ENCODE data around the gene SAPCD2.
"Not testable (repeated sequence)": the region's sequence is repeated elsewhere in the genome, so short reads cannot be mapped to it uniquely, and the experiment has no call there.

The SAPCD2 gene

DNA sequence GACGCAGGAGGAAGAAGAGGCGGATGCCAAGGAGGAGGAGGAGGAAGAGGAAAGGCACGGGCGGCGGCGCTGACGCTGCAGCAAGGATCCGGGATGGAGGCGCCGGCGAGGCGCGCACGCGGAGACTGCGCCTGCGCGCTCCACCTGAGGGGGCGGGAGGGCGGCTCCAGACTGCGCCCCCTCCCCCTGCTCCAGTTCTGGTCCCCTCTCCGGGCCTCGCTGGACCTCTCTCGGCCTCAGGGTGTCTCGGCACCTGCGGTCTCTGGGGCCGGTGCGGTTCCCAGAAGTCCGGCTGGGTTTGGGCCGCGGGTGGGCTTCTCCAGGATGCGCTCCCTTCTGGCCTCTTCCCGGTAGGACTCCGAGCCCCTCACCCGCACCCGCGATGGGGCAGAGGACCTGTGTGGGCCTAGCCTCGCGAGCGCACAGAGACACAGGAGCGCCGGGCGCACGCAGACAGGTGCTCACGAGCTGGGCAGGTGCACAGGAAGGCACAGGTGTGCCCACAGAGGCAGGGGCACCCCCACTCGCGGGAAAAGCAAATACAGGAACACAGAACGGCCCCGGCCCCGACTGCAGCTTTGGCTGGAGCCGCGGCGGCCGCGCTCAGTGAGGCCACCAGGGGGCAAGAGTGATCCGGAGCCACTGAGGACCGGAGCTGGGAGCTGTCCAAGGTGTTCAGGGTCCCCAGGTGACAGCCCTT, 24.1 kb downstream of the SAPCD2 start, which contains the start of gene NPDC1:
Gene NPDC1 (minus strand): TSS at position 90 of the 700 bp plus-strand sequence. CDS start 188 bp downstream, outside the sequence.
- peak; percentile 64 for DNase-seq

DNA sequence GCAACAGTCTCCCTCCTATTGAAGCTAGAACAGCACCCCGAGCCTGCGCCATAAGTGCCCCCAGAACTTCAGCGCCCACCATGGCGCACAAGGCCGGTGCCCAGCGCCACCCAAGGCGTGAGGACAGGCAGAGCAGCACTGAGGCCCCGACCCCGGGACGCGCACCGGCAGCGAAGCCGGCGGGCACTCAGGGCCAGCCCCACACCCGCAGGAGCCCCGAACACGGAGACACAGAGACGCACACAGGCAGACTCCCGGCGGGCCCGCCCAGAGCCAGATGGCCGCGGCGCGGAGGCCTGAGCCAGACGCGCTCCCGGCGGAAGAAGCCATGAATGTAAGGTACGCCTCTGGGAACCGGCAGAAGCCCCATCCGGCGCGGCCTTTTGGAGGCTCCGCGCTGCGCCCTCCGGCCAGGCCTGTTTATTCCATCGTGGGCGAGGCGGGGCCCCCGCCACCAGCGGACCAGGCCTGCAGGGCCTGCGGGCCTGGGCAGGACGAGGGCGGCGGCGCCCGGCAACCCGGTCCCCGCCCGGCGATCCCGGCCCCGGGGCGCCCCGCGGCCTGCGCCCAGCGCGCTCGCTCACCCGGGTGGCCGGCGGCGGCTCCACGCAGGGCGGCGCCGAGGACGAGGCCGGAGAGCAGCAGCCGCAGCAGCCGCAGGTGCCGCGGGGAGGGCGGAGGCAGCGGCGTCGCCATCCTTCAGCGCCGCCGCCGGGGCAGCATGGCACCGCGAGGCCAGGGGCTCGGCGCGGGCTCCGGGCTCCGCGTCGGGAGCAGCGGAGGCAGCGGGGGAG, 24.9 kb downstream of the SAPCD2 start:
- no peak for DNase-seq

DNA sequence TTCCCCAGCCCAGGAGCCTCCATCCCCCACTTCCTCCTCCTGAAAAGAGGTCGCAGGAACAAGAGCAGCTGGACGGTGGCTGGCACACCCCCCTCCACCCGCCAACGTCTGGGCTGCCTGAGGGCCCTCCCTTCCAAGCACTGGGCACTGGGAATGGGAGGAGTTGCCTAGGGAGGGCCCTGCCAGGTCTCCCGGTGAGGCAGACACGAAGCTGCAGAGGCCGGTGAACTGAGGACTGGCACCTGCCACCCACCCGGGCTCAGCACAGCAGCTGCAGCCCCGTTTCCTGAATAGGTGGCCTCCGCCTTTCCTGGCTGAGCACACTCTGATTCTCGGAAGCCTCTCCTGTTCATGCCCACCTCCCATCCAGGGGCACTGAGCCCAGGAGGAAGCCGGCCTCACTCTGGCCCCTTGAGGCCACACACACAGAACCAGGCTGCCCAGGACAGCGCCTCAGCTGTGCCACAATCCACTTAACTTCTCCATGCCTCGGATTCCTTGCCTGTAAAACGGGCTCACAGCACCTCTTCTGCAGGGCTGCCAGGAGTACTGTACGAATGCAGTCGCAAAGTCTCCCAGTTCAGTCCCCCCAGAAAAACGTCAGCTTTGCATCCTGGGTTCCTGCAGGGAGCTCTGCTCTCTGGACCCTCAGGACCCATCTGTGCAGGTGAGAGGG, 25.7 kb downstream of the SAPCD2 start:
- peak; percentile 78 for DNase-seq

DNA sequence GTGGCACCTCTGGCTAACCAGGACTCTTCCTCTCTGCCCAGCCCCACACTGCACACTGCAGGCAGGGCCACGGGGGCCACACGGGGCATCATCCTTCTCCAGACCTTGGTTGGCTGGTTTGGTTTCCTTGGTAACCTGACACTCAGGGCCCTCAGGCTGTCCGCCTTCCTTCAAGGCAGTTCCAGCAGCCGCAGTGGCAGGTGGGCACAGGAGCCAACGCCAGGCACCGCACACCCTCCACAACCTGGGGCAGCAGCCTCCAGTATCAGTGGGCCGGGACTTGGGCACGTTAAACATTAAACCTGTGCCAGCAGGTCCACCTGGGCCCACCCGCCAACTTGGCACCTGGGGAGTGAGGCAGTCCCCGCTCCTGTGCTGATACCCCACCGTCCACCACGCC, 26.3 kb downstream of the SAPCD2 start:
- DNase-seq = no peak

DNA sequence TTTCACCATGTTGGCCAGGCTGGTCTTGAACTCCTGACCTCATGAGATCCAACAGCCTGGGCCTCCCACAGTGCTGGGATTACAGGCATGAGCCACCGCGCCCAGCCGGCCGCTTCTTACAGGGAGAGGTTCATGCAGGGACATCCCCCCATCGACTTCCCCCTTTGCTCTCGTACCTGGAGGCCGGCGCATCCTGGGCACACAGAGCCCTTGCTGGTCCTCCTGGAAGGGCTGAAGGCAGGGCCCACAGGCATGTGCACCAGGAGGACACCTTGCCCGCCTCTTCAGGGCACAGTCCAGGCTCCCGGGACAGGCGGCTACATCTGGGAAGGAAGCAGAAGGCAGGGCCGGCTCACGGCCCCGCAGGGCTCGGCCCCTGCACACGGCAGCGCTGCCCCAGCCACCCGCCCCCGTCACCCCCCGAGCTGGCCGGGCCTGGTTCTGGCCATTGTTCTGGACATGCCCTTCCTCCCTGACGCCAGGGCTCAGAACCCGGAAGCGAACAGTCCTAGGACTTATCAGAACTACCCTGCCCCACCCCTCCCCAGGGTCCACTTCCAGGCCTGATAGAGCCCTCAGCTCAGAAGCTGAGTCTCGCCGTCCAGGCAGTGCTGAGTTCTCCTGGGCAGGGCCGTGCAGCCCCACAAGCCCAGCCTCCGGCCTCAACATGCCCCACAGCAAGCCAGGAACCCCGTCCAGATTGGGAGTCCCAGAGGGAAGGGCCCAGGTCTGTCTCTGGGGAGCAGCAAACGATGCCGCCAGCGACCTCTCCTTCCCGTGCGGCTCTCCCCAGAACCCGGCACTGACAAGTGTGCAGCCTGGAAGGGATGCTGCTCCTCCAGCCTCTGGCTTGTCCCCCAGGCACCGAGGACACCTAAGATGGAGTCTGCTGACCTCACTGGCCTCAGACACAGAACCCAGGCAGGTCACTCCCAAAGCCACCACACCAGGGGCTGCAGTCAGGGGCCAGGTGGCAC, 27.3 kb downstream of the SAPCD2 start:
- no peak for DNase-seq

DNA sequence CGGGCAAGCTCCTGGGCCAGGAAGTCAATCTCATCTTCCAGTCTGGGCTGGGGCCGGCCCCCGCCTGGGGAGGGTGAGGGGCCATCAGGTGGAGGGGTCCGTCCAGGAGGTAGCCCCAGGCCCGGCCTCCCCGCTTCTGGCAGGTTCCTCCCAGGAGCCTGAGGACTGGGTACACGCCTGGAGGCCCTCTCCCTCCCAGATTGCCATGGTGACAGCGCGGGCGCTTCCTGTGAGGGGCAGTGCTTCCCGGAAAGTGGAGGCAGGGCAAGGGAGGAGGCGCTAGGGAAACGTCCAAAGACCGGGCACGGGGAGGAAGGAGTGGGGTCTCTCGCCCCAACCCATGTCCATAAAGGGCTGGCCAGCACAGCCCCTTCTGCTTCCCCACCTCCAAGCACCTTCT, 29.2 kb downstream of the SAPCD2 start:
- DNase-seq = no peak

DNA sequence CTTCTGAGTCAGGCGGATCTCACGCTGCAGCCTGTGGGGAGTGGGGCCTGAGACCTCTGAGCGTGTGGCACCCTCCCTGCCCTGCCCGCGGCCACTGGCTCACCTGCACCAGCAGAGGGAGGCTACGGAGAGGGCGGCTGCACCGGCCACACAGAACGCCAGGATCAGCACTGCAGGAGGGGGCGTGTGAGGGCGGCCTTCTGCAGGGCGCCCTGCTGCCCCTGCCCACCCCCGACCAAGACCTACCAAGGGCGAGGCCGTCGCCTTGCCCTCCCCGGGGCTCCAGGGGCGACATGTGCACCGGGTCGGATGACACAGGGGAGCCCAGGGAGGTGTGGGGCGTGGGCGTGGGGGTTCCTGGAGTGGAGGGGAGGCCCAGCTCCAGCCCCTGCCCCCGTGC, 29.8 kb downstream of the SAPCD2 start:
- no peak for DNase-seq

DNA sequence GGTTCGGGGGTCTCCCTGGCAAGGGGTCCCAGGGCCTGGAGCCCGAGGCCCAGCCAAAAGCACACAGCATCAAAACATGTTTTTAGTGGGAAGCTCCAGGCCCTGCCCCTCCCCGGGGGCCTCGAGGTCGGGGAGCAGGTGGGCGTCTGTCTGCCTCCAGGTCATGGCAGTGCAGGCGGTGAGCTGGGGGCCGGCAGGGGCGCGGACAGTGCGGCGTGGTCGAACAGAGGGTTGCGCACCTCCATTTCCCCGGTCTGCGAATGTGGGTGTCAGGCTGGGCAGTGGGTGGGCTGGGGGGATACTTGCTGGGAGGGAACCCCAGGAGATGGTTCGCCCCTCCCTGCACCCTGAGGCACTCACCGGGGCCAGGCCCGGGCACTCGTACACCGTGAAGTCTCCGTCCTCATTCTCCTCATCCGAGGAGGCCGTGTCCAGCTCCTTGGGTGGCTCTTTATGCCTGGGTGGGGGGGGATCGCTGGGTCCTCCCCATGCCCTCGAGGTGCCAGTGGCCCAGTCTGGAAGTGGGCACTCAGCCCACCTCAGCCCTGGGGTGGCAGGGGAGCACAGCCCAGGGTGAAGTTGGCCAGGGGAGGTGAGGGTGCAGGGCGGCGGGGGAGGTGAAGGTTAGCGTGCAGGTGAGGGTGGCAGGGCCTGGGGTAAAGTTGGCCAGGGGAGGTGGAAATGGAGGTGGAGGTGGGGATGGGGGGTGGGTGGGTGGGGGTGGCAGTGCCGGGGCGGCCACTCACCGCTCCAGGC, 30.6 kb downstream of the SAPCD2 start:
- no peak for DNase-seq

DNA sequence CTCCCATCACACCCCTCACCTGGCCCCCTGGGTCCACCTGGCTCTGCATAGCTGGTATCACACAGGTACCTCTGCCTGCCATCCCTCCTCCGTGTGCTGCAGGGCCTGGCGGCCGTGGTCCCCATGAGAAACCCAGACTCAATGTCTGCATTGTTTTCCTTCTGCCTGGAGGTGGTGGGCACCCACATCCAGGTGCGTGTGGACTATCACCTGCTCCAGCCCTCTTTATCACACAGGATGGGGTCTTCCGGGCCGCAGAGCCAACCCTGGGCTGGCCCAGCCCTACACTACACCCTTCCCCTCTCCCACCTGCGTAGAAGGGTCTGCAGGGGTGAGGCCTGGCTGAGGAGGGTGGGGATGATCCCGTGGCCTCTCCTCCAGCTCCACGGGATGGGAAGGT, 31.4 kb downstream of the SAPCD2 start:
- no peak for DNase-seq

DNA sequence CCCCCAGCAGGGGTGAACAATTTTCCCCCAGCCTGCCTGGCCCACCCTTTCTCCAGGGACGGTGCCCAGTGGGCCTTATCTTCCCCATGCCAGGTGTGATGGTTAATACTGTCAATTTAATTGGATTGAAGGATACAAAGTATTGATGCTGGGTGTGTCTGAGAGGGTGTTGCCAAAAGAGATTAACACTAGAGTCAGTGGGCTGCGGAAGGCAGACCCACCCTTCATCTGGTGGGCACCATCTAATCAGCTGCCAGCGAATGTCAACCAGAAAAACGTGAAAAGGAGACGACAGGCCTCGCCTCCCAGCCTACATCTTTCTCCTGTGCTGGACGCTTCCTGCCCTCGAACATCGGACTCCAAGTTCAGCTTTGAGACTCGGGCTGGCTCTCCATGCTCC, 32.9 kb downstream of the SAPCD2 start:
- DNase-seq = no peak

DNA sequence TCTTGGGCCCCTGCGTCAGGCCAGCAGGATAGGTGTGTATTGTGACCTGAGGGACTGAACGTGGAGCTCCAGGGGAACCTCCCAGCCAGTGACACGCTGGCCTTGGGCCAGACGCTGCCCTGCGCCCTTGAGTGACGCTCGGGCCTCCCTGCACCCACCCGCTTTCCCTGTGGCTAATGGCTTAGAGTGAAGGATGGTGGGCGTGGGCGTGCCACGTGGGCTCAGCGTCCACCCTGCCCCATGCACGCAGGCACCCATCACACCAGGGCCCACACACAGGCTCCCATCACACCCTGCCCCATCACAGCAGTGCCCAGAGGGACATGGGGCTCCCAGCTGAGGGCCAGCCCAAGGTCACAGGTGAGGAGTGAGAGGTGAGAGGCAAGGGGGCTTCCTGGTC, 33.3 kb downstream of the SAPCD2 start:
- no peak for DNase-seq

DNA sequence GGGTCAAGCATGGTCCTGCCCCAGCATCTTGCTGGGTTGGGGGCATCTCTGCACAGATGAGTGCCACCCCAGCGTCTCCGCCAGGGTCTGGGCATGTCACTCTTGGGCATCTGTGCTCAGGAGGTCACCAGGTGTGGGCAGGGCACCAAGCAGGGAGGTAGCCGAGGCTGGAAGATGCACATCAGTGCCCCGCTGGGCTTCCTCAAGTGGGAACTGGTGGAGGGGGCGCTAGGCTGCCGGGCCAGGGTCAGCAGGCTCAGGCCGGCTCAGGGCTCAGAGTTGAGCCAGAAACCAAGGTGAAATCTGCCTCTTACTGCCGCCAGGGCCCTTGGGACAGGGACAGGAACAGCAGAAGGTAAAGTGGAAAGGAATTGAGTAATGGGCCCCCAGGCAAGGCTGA, 34.4 kb downstream of the SAPCD2 start:
- DNase-seq = no peak

DNA sequence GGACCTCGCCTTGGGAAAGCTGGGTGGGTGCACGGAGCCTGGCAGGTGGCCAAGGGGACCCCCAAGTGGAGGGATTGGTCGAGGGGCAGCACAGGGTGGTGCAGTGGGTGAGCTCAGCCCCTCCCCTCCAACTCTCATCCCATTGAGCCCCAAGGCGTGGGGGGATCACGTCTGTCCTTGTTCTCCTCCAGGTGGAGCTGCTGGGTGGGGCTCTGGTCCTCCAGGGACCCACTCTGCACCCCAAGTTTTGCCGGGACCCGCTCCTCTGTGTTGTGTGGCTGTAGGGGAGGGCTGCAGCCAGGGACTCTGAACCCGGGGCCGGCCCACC, 34.9 kb downstream of the SAPCD2 start:
- no peak for DNase-seq

DNA sequence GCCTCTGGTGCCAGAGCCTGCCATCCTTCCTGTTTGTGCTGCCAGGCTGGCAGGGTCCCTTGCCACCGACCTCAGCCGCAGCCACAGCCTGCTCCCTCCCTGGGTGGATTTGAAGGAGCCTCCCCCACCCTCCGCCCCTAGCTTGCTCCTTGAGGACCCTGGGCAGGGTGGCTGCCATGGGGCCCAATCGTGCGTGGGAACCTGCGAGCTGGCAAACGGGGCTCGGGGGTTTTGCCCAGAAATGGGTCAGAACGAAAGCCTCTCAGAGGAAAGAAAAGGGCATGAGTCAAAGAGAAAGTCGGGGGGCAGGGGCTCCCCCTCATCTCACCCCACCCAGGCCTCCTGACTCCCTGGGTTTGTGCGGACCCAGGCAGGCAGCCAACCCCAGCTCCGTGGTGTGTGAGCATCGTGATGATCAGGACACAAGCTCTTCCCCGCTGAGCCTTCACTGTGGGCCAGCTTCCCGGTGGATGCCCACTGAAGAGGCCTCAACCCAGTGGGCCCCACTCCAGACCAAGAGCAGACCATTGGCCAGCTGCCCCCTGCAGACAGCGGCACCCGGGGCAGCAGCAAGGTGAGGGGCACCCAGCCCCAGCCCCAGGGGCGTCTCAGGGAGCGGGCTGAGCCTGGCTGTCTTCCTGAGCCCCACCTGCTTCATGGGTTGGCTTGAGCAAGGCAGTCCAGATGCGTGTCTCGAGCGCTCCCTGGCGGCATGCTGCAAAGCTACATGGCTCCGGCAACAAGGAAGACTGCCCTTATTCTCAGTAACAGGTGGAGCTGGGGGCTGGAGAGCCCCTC, 35.4 kb downstream of the SAPCD2 start:
- DNase-seq = peak; percentile 44

DNA sequence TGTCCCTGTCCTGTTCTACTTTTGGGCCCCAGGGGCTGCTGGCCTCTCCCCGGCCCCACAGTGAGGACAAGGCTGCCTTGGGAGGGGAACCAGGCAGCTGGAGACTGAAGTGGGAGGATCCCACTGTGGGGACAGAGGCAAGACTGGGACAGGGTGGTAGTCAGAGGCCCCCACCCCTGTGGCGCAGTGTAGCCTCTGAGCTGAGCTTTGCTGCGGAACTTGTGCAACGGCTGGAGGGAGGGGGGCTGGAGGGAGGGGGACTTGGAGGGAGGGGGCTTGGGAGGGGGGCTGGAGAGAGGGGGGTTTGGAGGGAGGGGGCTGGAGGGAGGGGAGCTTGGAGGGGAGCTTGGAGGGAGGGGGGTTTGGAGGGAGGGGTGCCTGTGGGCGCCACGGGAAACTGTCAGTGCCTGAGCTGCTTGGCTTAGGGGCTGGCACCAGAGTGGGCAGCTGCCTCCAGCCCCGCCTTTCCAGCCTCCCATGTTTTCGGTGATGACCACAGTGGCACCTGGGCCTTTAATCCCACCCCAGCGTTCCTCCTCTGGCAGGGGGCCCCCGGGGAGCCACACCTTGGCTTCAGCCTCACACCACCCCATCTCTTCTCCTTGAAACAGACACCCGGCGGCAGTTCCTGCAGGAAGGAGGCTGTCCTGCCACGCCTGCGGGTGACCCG, 36.2 kb downstream of the SAPCD2 start:
- DNase-seq = no peak

DNA sequence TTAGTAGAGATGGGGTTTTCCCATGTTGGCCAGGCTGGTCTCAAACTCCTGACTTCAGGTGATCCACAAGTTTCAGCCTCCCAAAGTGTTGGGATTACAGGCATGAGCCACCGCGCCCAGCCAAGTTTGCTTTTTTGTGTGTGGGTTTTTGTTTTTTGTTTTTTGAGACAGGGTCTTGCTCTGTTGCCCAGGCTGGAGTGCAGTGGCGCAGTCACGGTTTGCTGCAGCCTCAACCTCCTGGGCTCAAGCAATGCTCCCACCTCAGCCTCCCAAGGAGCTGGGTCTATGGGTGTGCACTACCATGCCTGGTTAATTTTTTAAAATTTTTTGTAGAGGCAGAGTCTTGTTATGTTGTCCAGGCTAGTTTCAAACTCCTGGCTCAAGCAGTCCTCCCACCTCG, 36.9 kb downstream of the SAPCD2 start:
- DNase-seq = not testable (repeated sequence)

DNA sequence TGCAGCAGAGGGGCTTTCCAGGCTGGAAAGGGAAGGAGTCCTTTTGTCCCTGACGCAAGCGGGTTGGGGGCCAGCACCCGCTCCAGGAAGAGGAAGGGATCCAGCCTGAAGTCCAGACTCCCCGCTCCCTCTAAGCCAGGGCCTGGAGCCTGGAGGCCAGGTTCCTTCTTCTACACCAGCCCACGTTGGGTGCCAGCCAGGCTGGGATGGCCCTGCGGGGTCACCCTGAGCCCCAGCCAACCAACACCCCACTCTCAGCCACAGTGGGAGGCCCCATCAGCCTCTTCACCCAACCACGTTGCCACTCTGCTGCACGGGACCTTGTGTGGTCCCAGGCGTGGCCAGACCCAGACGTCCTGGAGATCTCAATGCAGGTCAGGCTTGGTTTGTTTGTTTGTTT, 37.5 kb downstream of the SAPCD2 start:
- DNase-seq = no peak

DNA sequence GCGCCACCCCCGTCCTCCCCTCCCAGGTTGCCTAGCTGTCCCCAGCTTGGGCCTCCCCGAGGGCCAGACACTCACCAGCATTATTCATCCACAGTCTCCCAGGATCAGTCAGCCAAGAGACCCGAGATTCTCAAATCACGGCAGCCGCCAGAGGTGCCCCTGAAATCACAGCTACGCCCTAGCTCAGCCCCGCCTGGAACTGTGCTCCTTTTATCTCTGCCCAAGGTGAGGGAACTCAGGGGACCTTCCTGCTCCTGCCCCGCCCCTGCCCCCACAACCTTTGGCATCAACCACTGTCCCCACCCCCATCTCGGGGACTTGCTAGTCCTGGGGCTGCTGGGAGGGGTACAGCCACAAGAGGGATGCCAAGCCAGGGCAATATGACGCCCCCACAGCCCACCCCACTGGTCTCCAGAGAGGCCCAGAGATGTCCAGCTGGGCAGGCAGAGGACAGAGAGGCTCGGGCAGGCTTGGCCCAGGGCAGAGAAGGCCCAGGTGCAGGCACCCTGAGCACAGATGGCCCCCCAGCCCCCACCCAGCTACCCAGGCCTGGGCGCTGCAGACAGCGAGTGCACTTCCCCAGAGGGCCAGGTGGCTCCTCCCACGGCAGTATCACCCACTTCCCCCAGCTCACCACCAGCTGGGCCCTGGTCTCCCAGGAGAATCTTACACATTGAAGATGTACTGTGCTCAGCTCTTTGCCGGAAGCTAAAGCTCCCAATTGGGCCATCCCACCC, 38.3 kb downstream of the SAPCD2 start, which contains the start of gene FUT7:
Gene FUT7 (minus strand): TSS at position 185 of the 737 bp plus-strand sequence. CDS start 97 bp downstream, at position 88.
- no peak for DNase-seq

Data from DMS153 (cell line).